ENCODE measurements around the gene GABARAPL1. TPM values are rescaled to one million over a fixed set of nuclear protein-coding genes. Genes with fewer than 3 reads are reported as not detected.

Gene GABARAPL1
- polyA plus RNA-seq, 2 of the 4 experiments (the other 2 are of a cell fraction) = 35.9 to 46.2 TPM

DNA sequence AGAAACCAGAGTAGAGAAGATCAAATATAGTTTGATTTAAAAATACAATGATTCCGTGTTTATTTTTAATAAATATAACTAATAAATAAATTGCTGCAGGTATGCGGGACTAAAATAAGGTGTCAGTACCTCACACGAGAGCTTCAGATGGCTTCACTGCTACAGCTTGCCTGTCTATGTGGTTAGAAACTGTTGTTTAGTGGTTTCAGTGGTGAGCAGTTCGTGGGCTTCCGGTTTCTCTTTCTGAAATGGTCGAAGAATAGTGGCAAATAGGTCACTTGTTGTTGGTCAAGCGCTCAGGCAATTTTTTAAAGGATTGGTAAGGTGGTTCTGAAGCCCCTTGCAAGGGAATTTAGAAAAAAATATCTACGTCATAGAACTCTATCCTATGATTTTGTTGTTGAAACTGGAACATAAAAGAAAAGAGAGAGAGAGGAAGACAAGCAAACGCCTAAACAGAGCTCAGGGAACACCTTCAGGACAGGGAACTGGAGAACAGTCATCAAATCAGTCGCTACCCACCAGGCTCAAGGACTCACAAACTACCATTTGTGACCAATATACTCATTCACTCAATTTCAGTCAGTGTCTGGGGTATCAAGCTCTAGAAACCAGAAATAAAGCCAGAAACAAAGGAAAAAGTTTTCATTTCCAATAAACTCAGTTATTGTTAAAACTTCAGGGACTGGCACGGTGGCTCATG, 31.3 kb downstream of the GABARAPL1 start:
- Histone ChIP-seq H3K4me3 (no peak overlapping the region), H3K4me1 (no peaks in the 10 kb centered on the region), H3K4me2 (peak overlapping the region; percentile 28; the same call in 1 of the 3 replicates), H3K9me3 (no peaks in the 10 kb centered on the region), H3K27ac (no peak overlapping the region)
- ChIA-PET CTCF (interaction anchor here (1.2 to 2.5 kb wide), 2 partner anchors 8 to 16 kb away, joined by 3 to 8 read pairs; no protein-coding TSS in a partner anchor), POLR2A (no interaction called here)
- ATAC-seq (no peak), FAIRE-seq (no peak), DNase-seq (ENCODE audit: low read depth in 1 of 2, low spot score in 1 of 2) (no peak)
- no peak for TF ChIP-seq EP300 (IDR thresholded peaks at IDR 0.05)
- TF ChIP-seq POLR2AphosphoS2 (conservative IDR thresholded peaks at IDR 0.05; ENCODE audit: low read length) = no peak
- no peak for TF ChIP-seq RARB (CRISPR knock-in tag; IDR thresholded peaks at IDR 0.05)
- no peak for TF ChIP-seq MAFK (IDR thresholded peaks at IDR 0.05; ENCODE audit: partially characterized antibody)
- TF ChIP-seq RAD21 (conservative IDR thresholded peaks at IDR 0.05 in 1 of 2, IDR thresholded peaks at IDR 0.05 in 1 of 2) = no peak
- TF ChIP-seq HOXB5 (CRISPR knock-in tag; IDR thresholded peaks at IDR 0.05) = no peak
- TF ChIP-seq NR3C1 (IDR thresholded peaks at IDR 0.05) = no peak
- TF ChIP-seq ZC3H11A (IDR thresholded peaks at IDR 0.05) = no peak
- TF ChIP-seq SREBF2 (IDR thresholded peaks at IDR 0.05) = no peak
- no peak for TF ChIP-seq RNF2 (IDR thresholded peaks at IDR 0.05; ENCODE audit: borderline replicate concordance, low read depth)
- TF ChIP-seq POLR2A (IDR thresholded peaks at IDR 0.05; ENCODE audit: low read length) = no peak
- no peak for TF ChIP-seq FOSL2 (IDR thresholded peaks at IDR 0.05)
- no peak for TF ChIP-seq FOSL2 (CRISPR knock-in tag; IDR thresholded peaks at IDR 0.05)
- no peak for TF ChIP-seq NFE2L2 (conservative IDR thresholded peaks at IDR 0.05; ENCODE audit: low read length)
- no peak for TF ChIP-seq GATA3 (IDR thresholded peaks at IDR 0.05; ENCODE audit: borderline replicate concordance)
- no peak for TF ChIP-seq CBX8 (IDR thresholded peaks at IDR 0.05)
- TF ChIP-seq PHF8 (IDR thresholded peaks at IDR 0.05; ENCODE audit: borderline replicate concordance, low read depth) = no peak
- TF ChIP-seq BHLHE40 (IDR thresholded peaks at IDR 0.05; ENCODE audit: low read depth, low read length) = no peak
- 56% methylated on average over 11 of the region's 11 CpGs for WGBS (ENCODE audit: missing lambda C conversion rate)

DNA sequence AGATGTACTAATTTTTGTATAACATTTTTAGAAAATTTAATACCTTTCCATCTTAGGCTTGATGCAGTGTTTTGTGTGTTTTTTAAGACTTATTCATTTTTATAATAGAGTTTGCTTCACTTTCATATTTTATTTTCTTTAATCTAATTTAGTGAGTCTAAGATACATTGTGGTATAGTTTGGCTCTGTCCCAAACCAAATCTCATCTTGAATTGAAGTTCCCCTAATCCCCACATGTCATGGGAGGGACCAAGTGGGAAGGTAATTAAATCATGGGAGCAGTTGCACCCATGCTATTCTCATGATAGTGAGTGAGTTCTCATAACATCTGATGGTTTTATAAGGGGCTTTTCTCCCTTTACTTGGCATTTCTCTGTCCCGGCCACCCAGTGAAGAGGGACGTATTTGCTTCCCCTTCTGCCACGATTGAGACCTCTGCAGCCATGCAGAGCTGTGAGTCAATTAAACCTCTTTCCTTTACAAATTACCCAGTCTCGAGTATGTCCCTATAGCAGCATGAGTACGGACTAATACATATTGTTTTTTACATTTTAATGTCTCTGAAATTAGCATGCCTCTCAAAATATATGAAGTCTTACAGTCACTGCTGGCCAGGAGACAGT, 34.9 kb downstream of the GABARAPL1 start:
- DNase-seq (ENCODE audit: low read depth in 1 of 2, low spot score in 1 of 2) = no peak
- CTCF ChIA-PET = no interaction called here
- Histone ChIP-seq H3K4me1 (no peaks in the 10 kb centered on the region), H3K4me2 (no peak overlapping the region), H3K9me3 (no peaks in the 10 kb centered on the region), H3K27ac (no peak overlapping the region), H3K4me3 (no peak overlapping the region)
- TF ChIP-seq GATA3 (IDR thresholded peaks at IDR 0.05; ENCODE audit: borderline replicate concordance) = no peak
- TF ChIP-seq EHMT2 (IDR thresholded peaks at IDR 0.05; ENCODE audit: low read depth) = no peak
- no peak for TF ChIP-seq EP300 (IDR thresholded peaks at IDR 0.05)
- TF ChIP-seq KDM1A (IDR thresholded peaks at IDR 0.05; ENCODE audit: low read depth) = no peak
- TF ChIP-seq ZNF302 (CRISPR knock-in tag; IDR thresholded peaks at IDR 0.05) = no peak
- TF ChIP-seq KDM5A (IDR thresholded peaks at IDR 0.05) = no peak
- no peak for TF ChIP-seq SMC3 (IDR thresholded peaks at IDR 0.05)
- TF ChIP-seq, protein P1, sequence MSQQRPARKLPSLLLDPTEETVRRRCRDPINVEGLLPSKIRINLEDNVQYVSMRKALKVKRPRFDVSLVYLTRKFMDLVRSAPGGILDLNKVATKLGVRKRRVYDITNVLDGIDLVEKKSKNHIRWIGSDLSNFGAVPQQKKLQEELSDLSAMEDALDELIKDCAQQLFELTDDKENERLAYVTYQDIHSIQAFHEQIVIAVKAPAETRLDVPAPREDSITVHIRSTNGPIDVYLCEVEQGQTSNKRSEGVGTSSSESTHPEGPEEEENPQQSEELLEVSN (IDR thresholded peaks at IDR 0.05; ENCODE audit: borderline replicate concordance, low read depth) = no peak
- no peak for TF ChIP-seq EHF (CRISPR knock-in tag; IDR thresholded peaks at IDR 0.05)
- TF ChIP-seq POLR2AphosphoS2 (conservative IDR thresholded peaks at IDR 0.05; ENCODE audit: low read length) = no peak
- TF ChIP-seq TFCP2L1 (CRISPR knock-in tag; IDR thresholded peaks at IDR 0.05) = no peak
- WGBS (ENCODE audit: missing lambda C conversion rate) = 22% methylated on average over 5 of the region's 5 CpGs
- no peak for FAIRE-seq
- POLR2A ChIA-PET = no interaction called here
- no peak for ATAC-seq
